Epithelial cell of proximal tubule (primary cell): ENCODE data around the gene TP53AIP1. TPM values are rescaled to one million over a fixed set of nuclear protein-coding genes. Genes with fewer than 3 reads are reported as not detected.

Experiments
- DNase-seq: peaks from one replicate; pipeline ENCODE4 v3.0.0-alpha.2; 2011; ENCODE audit warnings: low read depth
- H3K4me3 ChIP-seq: 2 replicates; pipeline ENCODE4 v1.5.1; 2011; ENCODE audit warnings: low read depth, mild to moderate bottlenecking, low read length
- CTCF ChIP-seq: conservative IDR thresholded peaks from 2 replicates; pipeline ENCODE4 v1.5.1; 2012; ENCODE audit warnings: low read depth, mild to moderate bottlenecking, low read length
- total RNA-seq: library from RNA; depleted of rRNA; stranded (reverse); fragments of >200 nt; gene quantifications from 2 replicates; pipeline ENCODE4 v1.2.3, GENCODE V29; 2015

TP53AIP1 gene
- total RNA-seq, 1 donor from 2014 or later: not detected

- no peak overlapping the region for H3K4me3 ChIP-seq
- no peak for DNase-seq
- TF ChIP-seq CTCF: no peak
Measured at GRCh38 chr11:128957202-128957482, 14.5 kb upstream of the TP53AIP1 start.

- peak; percentile 84 for TF ChIP-seq CTCF
- DNase-seq: peak; percentile 33
- no peak overlapping the region for H3K4me3 ChIP-seq
Measured at GRCh38 chr11:128956401-128957201, 13.9 kb upstream of the TP53AIP1 start.

- TF ChIP-seq CTCF: no peak
- no peak overlapping the region for H3K4me3 ChIP-seq
- DNase-seq: no peak
Measured at GRCh38 chr11:128955636-128956035, 13.0 kb upstream of the TP53AIP1 start.

- TF ChIP-seq CTCF: no peak
- no peak for DNase-seq
- no peak overlapping the region for H3K4me3 ChIP-seq
Measured at GRCh38 chr11:128953151-128953550, 10.5 kb upstream of the TP53AIP1 start.

GRCh38 chr11:128949791-128950454, 7.3 kb upstream of the TP53AIP1 start:
- TF ChIP-seq CTCF: no peak
- DNase-seq: no peak
- H3K4me3 ChIP-seq: no peak overlapping the region

- peak; percentile 20 for TF ChIP-seq CTCF
- DNase-seq: no peak
- no peak overlapping the region for H3K4me3 ChIP-seq
Measured at GRCh38 chr11:128948583-128948982, 5.9 kb upstream of the TP53AIP1 start.

- no peak for TF ChIP-seq CTCF
- no peak for DNase-seq
- H3K4me3 ChIP-seq: no peak overlapping the region
Measured at GRCh38 chr11:128947773-128948172, 5.1 kb upstream of the TP53AIP1 start.
